ENCODE results near the gene TREML1. TPM values are rescaled to one million over a fixed set of nuclear protein-coding genes. Genes with fewer than 3 reads are reported as not detected.

Gene TREML1
- total RNA-seq, 2 donors from 2014 or later: not detected

DNA sequence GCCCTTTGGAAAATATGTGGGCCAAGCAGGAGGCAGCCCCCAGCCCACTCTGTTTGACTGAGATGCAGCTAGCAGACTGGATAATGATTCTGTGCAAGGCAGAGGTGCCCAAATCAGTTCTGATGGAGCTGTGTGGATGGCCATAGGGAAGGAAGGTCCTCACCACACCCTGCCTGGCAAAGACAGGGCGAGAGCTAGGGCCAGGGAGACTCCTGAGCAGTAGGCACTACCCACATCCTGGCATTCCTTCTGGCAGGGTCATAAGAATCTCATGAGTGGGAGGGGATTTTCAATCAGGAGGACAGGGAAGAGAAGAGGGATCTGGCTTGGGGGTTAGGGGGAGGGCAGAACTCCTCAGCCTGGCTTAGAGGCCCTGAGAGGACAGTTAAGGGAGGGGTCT, 27.4 kb upstream of the TREML1 start:
- DNase-seq (no peak), ATAC-seq (no peak)
- intact Hi-C loops (cut with DNase I): no loop called here

DNA sequence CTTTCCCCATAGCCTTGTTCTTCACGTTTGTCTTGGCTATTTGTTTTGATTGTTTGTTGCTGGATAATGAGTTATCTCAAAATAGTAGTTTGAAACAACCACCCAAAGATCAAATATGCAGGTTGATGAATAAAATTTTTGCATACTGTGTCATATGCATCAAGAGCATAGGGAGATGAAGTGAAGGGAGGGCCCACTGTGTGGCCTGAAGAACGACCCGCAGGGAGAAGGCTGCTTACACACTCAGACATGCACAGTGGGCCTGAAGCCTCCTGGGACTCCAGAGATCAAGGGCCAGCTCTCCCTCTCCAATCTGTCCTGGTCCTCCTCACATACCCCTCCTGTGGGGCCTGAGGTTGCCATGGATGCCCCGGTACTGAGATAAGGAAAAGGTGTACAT, 25.0 kb upstream of the TREML1 start:
- no peak for ATAC-seq
- no peak for DNase-seq
- intact Hi-C loops (cut with DNase I): no loop called here

- intact Hi-C loops (cut with DNase I): no loop called here
- DNase-seq (no peak), ATAC-seq (no peak)
Observed at GRCh38 chr6:41177695-41178094, 23.5 kb upstream of the TREML1 start.

DNA sequence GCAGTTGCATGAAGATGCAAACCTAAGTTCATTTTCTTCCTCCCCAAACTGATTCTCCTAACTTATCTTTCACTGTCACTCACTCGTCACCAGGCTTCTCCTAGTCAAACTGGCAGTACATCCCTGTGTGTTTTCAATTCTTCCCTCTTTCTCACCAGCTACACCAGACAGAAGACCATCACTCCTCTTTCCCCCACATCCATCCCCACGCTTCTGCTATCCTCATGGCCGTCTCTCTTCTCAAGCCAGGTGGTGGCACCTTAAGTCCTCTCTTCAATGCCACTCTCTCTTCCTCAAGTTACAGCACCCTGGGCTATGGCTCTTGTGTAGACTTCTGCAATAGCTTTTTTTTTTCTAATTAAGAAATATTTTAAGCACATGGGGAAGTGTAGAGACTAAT, 23.1 kb upstream of the TREML1 start:
- no peak for ATAC-seq
- no peak for DNase-seq
- intact Hi-C loops (cut with DNase I): no loop called here

GRCh38 chr6:41176189-41176588, 22.0 kb upstream of the TREML1 start:
- DNase-seq: no peak
- ATAC-seq: no peak
- intact Hi-C loops (cut with DNase I): no loop called here

DNA sequence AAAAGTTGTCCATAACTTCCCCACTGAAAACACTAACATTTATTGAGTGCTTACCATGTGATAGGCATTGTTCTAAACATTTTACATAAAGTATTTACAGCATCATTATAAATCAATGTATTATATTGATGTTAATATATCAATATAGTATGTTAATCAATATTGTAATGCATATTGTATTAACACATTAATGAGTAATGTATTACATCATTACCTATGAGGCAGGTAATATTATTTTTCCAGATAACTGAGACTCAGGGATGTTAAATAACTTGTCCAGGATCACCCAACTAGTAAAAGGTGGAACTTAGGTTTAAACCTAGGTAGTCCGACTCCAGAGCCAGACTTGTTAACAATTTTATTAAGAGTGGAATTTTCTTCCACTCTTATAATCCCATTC, 20.9 kb upstream of the TREML1 start:
- no peak for ATAC-seq
- intact Hi-C loops (cut with DNase I): no loop called here
- DNase-seq: no peak

DNA sequence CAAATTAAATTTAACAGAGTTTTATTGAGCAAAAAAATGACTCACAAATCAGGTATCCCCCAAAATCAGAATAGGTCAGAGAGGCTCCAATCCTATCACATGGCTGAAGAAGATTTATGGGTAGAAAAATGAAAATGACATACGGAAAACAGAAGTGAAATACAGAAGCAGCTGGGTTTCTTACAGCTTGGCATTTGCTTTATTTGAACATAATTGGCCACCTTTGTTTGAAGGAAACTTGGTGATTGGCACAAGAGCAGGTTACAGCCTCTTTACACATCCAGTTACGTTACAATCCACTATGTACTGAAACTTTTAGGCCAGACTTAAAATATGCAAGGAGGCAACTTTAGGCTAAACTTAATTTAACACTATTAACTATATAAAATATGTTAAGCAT, 20.5 kb upstream of the TREML1 start:
- intact Hi-C loops (cut with DNase I): no loop called here
- DNase-seq (no peak), ATAC-seq (no peak)

GRCh38 chr6:41171908-41172307, 17.8 kb upstream of the TREML1 start:
- intact Hi-C loops (cut with DNase I): no loop called here
- DNase-seq: no peak
- ATAC-seq: no peak

DNA sequence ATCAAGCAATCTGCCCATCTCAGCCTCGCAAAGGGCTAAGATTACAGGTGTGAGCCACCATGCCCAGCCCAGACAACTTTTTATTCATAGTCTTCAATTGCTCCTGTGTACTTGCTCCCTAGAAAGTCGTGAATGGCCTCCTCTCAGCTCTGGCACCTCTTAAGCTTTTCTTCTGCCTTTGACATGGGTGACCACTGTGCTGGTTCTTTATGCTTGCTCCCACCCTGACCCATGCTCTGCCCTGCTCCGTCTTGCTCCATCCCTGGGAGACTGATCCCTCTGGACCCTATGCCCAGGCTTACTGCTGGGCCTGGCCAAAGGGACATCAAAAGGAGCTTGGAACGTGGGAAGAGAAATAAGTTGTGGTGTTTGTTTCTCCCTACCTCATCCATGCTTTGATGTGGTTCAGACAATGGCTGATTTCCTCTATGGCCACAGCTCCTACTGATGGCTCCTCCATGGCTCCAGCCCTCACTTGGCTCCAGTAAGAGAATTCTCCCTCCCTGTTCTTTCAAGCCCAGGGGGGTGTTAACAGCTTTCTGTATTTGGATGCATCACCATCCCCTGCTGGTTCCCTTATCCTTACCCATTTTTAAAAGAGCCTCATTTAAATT, 16.5 kb upstream of the TREML1 start:
- intact Hi-C loops (cut with DNase I): no loop called here
- DNase-seq (no peak), ATAC-seq (no peak)

DNA sequence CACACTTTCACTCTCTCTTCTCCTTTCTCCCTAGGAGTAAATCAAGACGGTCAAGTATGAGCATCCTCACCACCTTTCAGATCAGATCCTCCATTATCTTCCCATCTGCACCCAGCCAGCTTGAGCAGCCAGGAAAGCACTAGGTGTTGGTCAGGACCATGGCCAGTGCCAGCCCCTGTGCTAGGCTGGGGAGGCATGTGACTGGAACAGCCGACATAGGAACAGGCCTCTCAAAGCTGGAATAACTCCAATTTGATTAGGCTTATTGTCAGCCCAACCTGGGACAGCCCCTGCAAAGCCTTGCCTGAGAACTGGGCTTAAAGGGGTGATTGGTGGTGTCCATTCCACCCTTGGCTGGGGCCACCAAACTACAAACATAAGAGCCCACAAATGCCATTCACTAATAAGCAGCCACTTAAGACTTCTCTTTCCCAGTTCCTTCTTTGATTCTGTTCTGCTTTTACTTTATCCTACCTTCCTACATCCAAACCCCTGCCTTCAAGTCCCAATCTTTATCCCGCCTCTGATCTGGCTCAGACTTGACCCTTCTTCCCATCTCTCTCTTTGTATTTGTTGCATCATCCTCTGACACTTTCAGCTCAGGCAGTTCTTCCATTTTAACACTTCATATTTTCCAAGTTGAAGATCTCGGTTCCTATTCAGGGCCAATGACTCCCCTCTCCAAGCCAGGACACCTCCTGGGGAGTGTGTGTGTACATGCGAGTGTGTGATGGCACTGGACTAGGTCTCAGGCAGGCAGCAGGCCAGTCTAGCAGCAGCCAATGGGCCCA, 13.2 kb upstream of the TREML1 start:
- DNase-seq (no peak), ATAC-seq (no peak)
- intact Hi-C loops (cut with DNase I): no loop called here

DNA sequence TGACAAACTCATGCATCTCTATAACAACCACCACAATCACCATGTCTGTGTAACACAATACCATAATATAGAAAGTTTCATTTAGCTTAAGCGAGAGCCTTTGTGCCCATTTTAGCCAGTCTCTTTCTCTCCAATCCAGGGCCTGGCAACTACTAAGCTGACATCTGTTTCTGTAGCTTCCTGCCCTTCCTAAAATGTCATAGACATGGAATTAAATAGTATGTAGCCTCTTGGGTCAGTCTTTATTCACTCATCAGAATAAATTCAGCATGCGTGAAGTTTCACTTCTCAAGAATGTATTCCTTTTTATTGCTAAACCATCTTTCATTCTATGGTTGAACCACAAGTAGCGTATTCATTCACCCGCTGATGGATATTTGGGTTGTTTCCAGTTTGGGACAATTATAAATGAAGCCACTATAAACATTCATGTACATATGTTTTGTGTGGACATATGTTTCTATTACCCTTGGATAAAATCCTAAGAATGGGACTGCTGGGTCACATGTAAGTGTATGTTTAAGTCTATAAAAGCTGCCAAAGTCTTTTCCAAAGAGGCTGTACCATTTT, 10.5 kb upstream of the TREML1 start:
- intact Hi-C loops (cut with DNase I): no loop called here
- no peak for ATAC-seq
- no peak for DNase-seq

DNA sequence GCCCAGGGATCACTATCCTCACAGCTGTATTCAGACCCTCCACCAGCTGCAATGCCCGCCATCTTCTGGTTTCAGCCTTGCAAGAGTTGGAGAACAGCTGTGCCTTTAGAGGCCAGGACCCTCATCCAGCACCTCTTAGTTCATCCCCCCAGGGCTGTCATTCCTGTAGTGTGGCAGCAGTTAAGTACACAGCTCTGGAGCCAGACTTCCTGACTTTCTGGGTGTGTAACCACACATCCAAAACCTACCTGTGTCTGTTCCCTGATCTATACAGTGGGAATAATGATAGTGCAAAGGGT, 9.2 kb upstream of the TREML1 start:
- DNase-seq: no peak
- intact Hi-C loops (cut with DNase I): no loop called here
- no peak for ATAC-seq

DNA sequence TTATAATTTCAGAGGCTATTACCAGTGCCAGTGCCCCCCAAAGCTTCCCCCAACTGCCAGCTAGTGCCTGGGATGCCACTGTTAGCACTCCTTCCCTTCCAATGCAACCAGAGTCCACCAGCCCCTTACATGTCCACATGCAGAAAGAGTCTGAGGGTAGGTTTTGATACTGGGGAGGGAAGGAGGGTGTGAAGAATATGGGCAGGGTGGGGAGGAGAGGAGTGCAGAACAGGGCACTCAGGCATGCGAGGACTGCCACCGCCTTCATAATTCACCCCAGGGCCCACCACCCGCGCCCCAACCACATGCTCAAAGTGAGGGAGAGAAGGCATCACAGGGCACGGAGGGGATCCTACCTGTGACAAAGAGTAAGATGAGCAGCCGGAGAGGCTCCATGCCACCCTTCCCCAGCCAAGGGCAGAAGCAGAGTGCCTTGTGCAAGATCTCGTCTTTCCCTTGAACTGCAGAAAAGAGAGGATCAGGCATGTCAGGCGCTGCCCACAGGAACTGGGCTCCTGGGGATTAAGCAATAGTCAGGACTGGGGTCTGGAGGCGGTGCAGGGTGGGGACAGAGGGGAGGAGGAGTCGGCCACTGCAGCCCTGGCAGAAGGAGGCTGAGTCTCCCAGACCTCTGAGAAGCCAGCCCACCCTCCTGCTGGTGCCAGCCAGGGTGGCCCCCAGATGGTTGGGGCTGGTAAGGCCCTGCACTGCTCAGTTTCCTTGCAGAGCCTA, 8.7 kb upstream of the TREML1 start, which contains the start of gene TREM2:
Gene TREM2, minus strand, starts transcription at position 430 of the 732 bp plus-strand sequence. Its CDS starts 34 bp downstream, at position 396.
- no peak for DNase-seq
- ATAC-seq: peak in 1 of 2 donors; percentile 43
- intact Hi-C loops (cut with DNase I): no loop called here

- ATAC-seq: peak in 1 of 2 donors; percentile 41
- no peak for DNase-seq
- intact Hi-C loops (cut with DNase I): no loop called here
Observed at GRCh38 chr6:41161851-41162552, 7.9 kb upstream of the TREML1 start.

DNA sequence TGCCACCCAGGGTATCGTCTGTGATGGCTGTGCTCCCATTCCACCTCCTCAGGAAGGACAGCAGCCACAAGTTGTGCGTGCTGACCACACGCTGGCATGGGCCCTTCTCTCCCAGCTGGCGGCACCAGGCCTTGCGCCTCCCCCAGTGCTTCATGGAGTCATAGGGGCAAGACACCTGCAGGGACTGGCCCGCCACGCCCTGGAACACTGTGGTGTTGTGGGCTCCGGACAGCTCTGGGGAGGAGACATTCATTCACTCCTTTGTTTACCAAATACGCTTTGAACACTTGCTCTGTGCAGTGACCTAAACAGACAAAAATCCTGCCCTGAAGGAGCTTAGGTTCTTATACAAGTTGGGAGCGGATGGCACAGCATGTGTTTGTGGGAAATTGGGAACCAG, 7.2 kb upstream of the TREML1 start:
- no peak for ATAC-seq
- intact Hi-C loops (cut with DNase I): no loop called here

DNA sequence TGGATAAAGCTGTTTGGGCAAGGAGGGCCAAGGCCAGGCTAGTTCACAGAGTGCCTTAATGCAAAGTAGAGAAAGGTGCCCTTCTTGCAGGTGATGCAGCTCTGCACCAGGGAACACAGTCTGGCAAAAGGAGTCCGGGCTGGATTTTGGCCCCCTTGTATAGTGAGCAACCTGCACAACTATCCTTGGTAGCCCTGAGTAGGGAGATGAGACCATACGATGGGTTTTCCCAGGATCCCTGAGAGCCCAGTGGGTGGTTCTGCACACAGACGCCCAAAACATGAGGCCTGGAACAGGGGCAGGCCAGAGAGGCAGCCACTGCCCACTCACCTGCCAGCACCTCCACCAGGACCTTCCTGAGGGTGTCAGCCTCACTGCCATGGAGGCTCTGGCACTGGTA, 6.8 kb upstream of the TREML1 start:
- DNase-seq (no peak), ATAC-seq (no peak)
- intact Hi-C loops (cut with DNase I): no loop called here

More for the DNA sequence above, 7.2 kb upstream of the TREML1 start:
- DNase-seq: no peak

GRCh38 chr6:41159415-41160082, 5.4 kb upstream of the TREML1 start:
- DNase-seq: no peak
- no peak for ATAC-seq
- intact Hi-C loops (cut with DNase I): no loop called here

GRCh38 chr6:41157323-41157722, 3.2 kb upstream of the TREML1 start:
- intact Hi-C loops (cut with DNase I): no loop called here
- peak in 1 of 2 donors; percentile 46 for ATAC-seq
- DNase-seq: no peak

- intact Hi-C loops (cut with DNase I): no loop called here
- no peak for ATAC-seq
- DNase-seq: no peak
Observed at GRCh38 chr6:41156771-41157170, 2.6 kb upstream of the TREML1 start.

Measured in left cardiac atrium (tissue), 4 donors.